HepG2 (cell line): Measurements from ENCODE around the gene UQCC5. TPM values are rescaled to one million over a fixed set of nuclear protein-coding genes. Genes with fewer than 3 reads are reported as not detected.
A peak's percentile ranks its signal among the peaks of the same experiment; 100 is the strongest.

Experiments
- BCL6 ChIP-seq: IDR thresholded peaks from 2 replicates; pipeline ENCODE4 v1.6.1; 2016; ENCODE audit warnings: missing genetic modification reagents, missing compliant biosample characterization
- CBX5 ChIP-seq: sonication (generic); formaldehyde crosslinking; IDR thresholded peaks from 2 replicates; pipeline ENCODE4 v1.4.0; 2020; ENCODE audit warnings: missing genetic modification reagents, borderline replicate concordance
- CEBPG ChIP-seq: IDR thresholded peaks from 2 replicates; pipeline ENCODE4 v1.6.1; 2016
- MTF2 ChIP-seq: sonication (generic); formaldehyde crosslinking; IDR thresholded peaks from 2 replicates; pipeline ENCODE4 v1.5.0; 2020; ENCODE audit warnings: missing genetic modification reagents, borderline replicate concordance
- NCOA2 ChIP-seq: sonication (generic); formaldehyde crosslinking; IDR thresholded peaks from 2 replicates; pipeline ENCODE4 v1.8.0; 2022; ENCODE audit warnings: inconsistent platforms
- NR2F6 ChIP-seq, 2 experiments: IDR thresholded peaks; 2 replicates each; pipeline ENCODE4 v1.6.1; 2016; ENCODE audit warnings: antibody characterized with exemption in 1 of 2, mild to moderate bottlenecking in 1 of 2
- PCBP1 ChIP-seq: fragments of 200-400 bp; formaldehyde crosslinking; IDR thresholded peaks from 2 replicates; pipeline ENCODE4 v1.6.1; 2017; ENCODE audit warnings: mild to moderate bottlenecking, low read depth, low read length, borderline replicate concordance
- PHF8 ChIP-seq: sonication (generic); formaldehyde crosslinking; IDR thresholded peaks from 2 replicates; pipeline ENCODE4 v1.5.0; 2020; ENCODE audit warnings: missing genetic modification reagents
- RXRB ChIP-seq: IDR thresholded peaks from 2 replicates; pipeline ENCODE4 v1.6.1; 2016; ENCODE audit warnings: borderline replicate concordance, missing genetic modification reagents, missing compliant biosample characterization
- SMARCC2 ChIP-seq: fragments of 450-650 bp; IDR thresholded peaks from 2 replicates; pipeline ENCODE4 v1.6.1; 2017; ENCODE audit warnings: antibody characterized with exemption, mild to moderate bottlenecking
- TEAD3 ChIP-seq: optimal IDR thresholded peaks from 2 replicates; pipeline ENCODE3; 2016; ENCODE audit warnings: borderline replicate concordance
- WIZ ChIP-seq: sonication (generic); formaldehyde crosslinking; IDR thresholded peaks from 2 replicates; pipeline ENCODE4 v1.5.1; 2020; ENCODE audit warnings: mild to moderate bottlenecking, missing genetic modification reagents
- ZNF547 ChIP-seq: sonication (generic); formaldehyde crosslinking; IDR thresholded peaks from 2 replicates; pipeline ENCODE4 v1.5.1; 2020; ENCODE audit warnings: mild to moderate bottlenecking, missing genetic modification reagents
- ZNF567 ChIP-seq: sonication (generic); formaldehyde crosslinking; IDR thresholded peaks from 2 replicates; pipeline ENCODE4 v1.8.1; 2023; ENCODE audit warnings: mild to moderate bottlenecking, missing genetic modification reagents, borderline replicate concordance
- polyA plus RNA-seq, 8 experiments: library from polyadenylated mRNA; depleted of rRNA in 3 of 8; stranded (reverse) in 7 of 8; unstranded in 1 of 8; fragments of >200 nt; fragmentation: Illumina TruSeq in 4 of 8; extraction: Trizol in 4 of 8; gene quantifications; 2 replicates each; pipeline versions ENCODE4 v1.2.1 to v1.2.3, GENCODE V29; 2011 to 2016; ENCODE audit warnings: low read depth in 4 of 8, missing spikeins in 1 of 8, mixed read lengths in 1 of 8; ENCODE audit not compliant: insufficient read depth in 1 of 8
- total RNA-seq, 5 experiments: library from RNA; depleted of rRNA; stranded (reverse); fragments of >200 nt; fragmentation: Illumina TruSeq; extraction: Trizol; gene quantifications; 2 replicates each; pipeline ENCODE4 v1.2.3, GENCODE V29; 2016; ENCODE audit warnings: low read depth in 1 of 5
- TF ChIP-seq, protein P1 (sequence below): sonication (generic); formaldehyde crosslinking; IDR thresholded peaks from 2 replicates; pipeline ENCODE4 v1.8.0; 2022; ENCODE audit warnings: missing genetic modification reagents, mild to moderate bottlenecking, inconsistent platforms, borderline replicate concordance
- TF ChIP-seq, protein P2 (sequence below): sonication (generic); formaldehyde crosslinking; IDR thresholded peaks from 2 replicates; pipeline ENCODE4 v1.5.0; 2020; ENCODE audit warnings: missing genetic modification reagents
- TF ChIP-seq, protein P3 (sequence below): sonication (generic); formaldehyde crosslinking; IDR thresholded peaks from 2 replicates; pipeline ENCODE4 v1.9.0; 2021; ENCODE audit warnings: missing genetic modification reagents, mild to moderate bottlenecking, borderline replicate concordance
- TF ChIP-seq, protein P4 (sequence below): sonication (generic); formaldehyde crosslinking; IDR thresholded peaks from 2 replicates; pipeline ENCODE4 v1.5.1; 2020; ENCODE audit warnings: mild to moderate bottlenecking, missing genetic modification reagents
- TF ChIP-seq, protein P5 (sequence below): sonication (generic); formaldehyde crosslinking; IDR thresholded peaks from 2 replicates; pipeline ENCODE4 v1.4.0; 2020; ENCODE audit warnings: missing genetic modification reagents, mild to moderate bottlenecking, borderline replicate concordance

The UQCC5 gene
- total and polyA plus RNA-seq, 2 of the 13 experiments (the other 11 are each of a cell fraction or from before 2014, with no cell fraction given) = 15.4 to 29.5 TPM

DNA sequence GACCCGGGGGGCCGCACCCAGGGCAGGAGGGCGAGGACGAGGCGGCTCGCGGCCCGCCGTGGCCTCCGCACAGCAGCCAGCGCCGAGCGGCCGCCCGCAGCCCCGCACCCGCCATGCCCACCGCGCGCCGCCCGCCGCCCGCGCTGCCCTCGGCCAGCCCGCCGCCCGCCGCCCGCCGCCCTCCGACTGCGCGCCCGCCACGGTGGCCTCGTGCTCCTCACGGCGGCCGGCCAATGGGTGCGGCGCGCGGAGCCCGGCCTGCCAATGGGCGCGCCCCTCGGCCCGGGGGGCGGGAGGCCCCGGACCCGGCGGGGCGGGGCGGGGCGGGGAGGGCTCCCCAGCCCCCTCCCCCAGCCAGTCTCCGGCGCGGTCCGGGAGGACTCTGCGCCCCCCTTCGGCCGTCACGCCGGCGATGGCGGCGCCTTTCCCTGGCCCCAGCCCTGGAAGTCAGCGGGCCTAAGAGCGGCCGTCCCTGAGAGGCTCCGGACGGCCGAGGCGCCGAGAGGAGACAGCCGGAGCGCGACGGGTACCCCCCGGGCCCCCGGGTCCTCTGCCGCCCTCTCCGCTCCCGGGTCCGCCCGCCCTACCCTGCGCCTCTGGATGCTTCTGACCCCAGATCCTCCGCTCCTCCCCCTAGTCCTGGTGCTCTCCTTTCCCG lies 2.7 kb upstream of the UQCC5 start, which contains the start of gene NT5DC2 (continued):
- TF ChIP-seq, protein P1, sequence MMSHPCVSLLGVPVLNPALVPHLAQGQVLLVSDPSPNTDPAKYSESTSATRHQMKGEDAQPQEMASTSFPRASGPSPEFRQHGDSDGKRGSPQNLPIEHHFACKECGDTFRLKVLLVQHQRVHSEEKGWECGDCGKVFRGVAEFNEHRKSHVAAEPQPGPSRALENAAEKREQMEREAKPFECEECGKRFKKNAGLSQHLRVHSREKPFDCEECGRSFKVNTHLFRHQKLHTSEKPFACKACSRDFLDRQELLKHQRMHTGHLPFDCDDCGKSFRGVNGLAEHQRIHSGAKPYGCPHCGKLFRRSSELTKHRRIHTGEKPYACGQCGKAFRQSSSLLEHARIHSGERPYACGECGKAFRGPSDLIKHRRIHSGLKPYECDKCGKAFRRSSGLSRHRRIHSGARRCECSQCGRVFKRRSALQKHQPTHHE = no peak
- TF ChIP-seq TEAD3 = peak; percentile 7
- TF ChIP-seq CBX5 (CRISPR knock-in tag) = no peak
- TF ChIP-seq, protein P2, sequence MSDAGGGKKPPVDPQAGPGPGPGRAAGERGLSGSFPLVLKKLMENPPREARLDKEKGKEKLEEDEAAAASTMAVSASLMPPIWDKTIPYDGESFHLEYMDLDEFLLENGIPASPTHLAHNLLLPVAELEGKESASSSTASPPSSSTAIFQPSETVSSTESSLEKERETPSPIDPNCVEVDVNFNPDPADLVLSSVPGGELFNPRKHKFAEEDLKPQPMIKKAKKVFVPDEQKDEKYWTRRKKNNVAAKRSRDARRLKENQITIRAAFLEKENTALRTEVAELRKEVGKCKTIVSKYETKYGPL (CRISPR knock-in tag) = no peak
- 0 out of 2 replicates have a peak, but pooled peaks have one; percentile 35 for TF ChIP-seq PCBP1
- TF ChIP-seq, protein P3, sequence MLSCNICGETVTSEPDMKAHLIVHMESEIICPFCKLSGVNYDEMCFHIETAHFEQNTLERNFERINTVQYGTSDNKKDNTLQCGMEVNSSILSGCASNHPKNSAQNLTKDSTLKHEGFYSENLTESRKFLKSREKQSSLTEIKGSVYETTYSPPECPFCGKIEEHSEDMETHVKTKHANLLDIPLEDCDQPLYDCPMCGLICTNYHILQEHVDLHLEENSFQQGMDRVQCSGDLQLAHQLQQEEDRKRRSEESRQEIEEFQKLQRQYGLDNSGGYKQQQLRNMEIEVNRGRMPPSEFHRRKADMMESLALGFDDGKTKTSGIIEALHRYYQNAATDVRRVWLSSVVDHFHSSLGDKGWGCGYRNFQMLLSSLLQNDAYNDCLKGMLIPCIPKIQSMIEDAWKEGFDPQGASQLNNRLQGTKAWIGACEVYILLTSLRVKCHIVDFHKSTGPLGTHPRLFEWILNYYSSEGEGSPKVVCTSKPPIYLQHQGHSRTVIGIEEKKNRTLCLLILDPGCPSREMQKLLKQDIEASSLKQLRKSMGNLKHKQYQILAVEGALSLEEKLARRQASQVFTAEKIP = no peak
- TF ChIP-seq RXRB (CRISPR knock-in tag) = no peak; the same call in 1 of the 2 replicates
- no peak for TF ChIP-seq NR2F6 (IDR thresholded peaks at IDR 0.05)
- TF ChIP-seq NR2F6 (CRISPR knock-in tag; IDR thresholded peaks at IDR 0.05) = 0 out of 2 replicates have a peak, but pooled peaks have one; percentile 20
- TF ChIP-seq BCL6 (CRISPR knock-in tag) = no peak
- no peak for TF ChIP-seq MTF2
- TF ChIP-seq NCOA2 = no peak
- TF ChIP-seq, protein P4, sequence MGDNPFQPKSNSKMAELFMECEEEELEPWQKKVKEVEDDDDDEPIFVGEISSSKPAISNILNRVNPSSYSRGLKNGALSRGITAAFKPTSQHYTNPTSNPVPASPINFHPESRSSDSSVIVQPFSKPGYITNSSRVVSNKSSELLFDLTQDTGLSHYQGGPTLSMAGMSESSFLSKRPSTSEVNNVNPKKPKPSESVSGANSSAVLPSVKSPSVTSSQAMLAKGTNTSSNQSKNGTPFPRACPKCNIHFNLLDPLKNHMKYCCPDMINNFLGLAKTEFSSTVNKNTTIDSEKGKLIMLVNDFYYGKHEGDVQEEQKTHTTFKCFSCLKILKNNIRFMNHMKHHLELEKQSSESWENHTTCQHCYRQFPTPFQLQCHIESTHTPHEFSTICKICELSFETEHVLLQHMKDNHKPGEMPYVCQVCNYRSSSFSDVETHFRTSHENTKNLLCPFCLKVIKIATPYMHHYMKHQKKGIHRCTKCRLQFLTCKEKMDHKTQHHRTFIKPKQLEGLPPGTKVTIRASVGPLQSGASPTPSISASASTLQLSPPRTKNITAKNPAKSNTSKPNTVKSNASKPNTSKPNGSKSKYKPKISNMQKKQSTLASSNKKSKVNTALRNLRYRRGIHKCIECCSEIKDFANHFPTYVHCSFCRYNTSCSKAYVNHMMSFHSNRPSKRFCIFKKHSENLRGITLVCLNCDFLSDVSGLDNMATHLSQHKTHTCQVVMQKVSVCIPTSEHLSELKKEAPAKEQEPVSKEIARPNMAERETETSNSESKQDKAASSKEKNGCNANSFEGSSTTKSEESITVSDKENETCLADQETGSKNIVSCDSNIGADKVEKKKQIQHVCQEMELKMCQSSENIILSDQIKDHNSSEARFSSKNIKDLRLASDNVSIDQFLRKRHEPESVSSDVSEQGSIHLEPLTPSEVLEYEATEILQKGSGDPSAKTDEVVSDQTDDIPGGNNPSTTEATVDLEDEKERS (CRISPR knock-in tag) = no peak
- peak; percentile 21; the same call in 1 of the 2 replicates for TF ChIP-seq WIZ
- peak; percentile 66 for TF ChIP-seq PHF8 (CRISPR knock-in tag)
- TF ChIP-seq ZNF547 = no peak; the same call in 1 of the 2 replicates
- TF ChIP-seq, protein P5, sequence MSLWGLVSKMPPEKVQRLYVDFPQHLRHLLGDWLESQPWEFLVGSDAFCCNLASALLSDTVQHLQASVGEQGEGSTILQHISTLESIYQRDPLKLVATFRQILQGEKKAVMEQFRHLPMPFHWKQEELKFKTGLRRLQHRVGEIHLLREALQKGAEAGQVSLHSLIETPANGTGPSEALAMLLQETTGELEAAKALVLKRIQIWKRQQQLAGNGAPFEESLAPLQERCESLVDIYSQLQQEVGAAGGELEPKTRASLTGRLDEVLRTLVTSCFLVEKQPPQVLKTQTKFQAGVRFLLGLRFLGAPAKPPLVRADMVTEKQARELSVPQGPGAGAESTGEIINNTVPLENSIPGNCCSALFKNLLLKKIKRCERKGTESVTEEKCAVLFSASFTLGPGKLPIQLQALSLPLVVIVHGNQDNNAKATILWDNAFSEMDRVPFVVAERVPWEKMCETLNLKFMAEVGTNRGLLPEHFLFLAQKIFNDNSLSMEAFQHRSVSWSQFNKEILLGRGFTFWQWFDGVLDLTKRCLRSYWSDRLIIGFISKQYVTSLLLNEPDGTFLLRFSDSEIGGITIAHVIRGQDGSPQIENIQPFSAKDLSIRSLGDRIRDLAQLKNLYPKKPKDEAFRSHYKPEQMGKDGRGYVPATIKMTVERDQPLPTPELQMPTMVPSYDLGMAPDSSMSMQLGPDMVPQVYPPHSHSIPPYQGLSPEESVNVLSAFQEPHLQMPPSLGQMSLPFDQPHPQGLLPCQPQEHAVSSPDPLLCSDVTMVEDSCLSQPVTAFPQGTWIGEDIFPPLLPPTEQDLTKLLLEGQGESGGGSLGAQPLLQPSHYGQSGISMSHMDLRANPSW (CRISPR knock-in tag) = no peak
- TF ChIP-seq SMARCC2 = no peak
- no peak for TF ChIP-seq ZNF567
- TF ChIP-seq CEBPG (CRISPR knock-in tag) = no peak
